Liver (tissue), 9 donors: ENCODE results near the gene CYSRT1. TPM values are rescaled to one million over a fixed set of nuclear protein-coding genes. Genes with fewer than 3 reads are reported as not detected.
A peak's percentile ranks its signal among the peaks of the same experiment; 100 is the strongest.

Source experiments
- DNase-seq: peaks from one replicate; pipeline ENCODE4 v3.0.0-alpha.2; 2017; ENCODE audit warnings: low spot score
- H3K27ac ChIP-seq, 2 donors: one replicate each; pipeline ENCODE4 v1.7.0; 2013; ENCODE audit warnings: inconsistent platforms in 2 of 2, low read length in 2 of 2, control low read depth in 1 of 2, low read depth in 1 of 2, mild to moderate bottlenecking in 1 of 2
- H3K27me3 ChIP-seq, 4 donors: one replicate each; pipeline versions ENCODE4 v1.6.1 to v1.7.0; 2013; ENCODE audit warnings: low read length in 3 of 4, inconsistent platforms in 1 of 4, mild to moderate bottlenecking in 1 of 4, moderate library complexity in 1 of 4; ENCODE audit not compliant: control insufficient read depth in 4 of 4, insufficient read depth in 4 of 4
- H3K36me3 ChIP-seq, 4 donors: one replicate each; pipeline versions ENCODE4 v1.6.1 to v1.7.0; 2013; ENCODE audit warnings: low read length in 3 of 4, mild to moderate bottlenecking in 3 of 4, low read depth in 1 of 4, moderate library complexity in 1 of 4; ENCODE audit not compliant: control insufficient read depth in 4 of 4, insufficient read depth in 3 of 4
- H3K4me1 ChIP-seq, 4 donors: one replicate each; pipeline versions ENCODE4 v1.6.1 to v1.7.0; 2013; ENCODE audit warnings: low read length in 3 of 4, mild to moderate bottlenecking in 3 of 4, moderate library complexity in 1 of 4; ENCODE audit not compliant: control insufficient read depth in 4 of 4, insufficient read depth in 4 of 4
- H3K4me3 ChIP-seq, 3 donors: one replicate each; pipeline versions ENCODE4 v1.6.1 to v1.7.0; 2013; ENCODE audit warnings: low read length in 3 of 3, control low read depth in 1 of 3, low read depth in 1 of 3, mild to moderate bottlenecking in 1 of 3
- H3K9ac ChIP-seq, 2 donors: one replicate each; pipeline ENCODE4 v1.7.0; 2013; ENCODE audit warnings: low read length in 2 of 2, mild to moderate bottlenecking in 2 of 2, moderate library complexity in 2 of 2, control low read depth in 1 of 2, low read depth in 1 of 2
- H3K9me3 ChIP-seq, 4 donors: one replicate each; pipeline versions ENCODE4 v1.6.1 to v1.7.0; 2013; ENCODE audit warnings: low read length in 3 of 4; ENCODE audit not compliant: control insufficient read depth in 4 of 4
- EGR1 ChIP-seq, 2 donors: IDR thresholded peaks; 2 replicates each; pipeline ENCODE4 v1.6.1; 2016 to 2018; ENCODE audit warnings: antibody characterized with exemption in 2 of 2, low read depth in 2 of 2
- FOXA1 ChIP-seq: IDR thresholded peaks from 2 replicates; pipeline ENCODE4 v1.6.1; 2016; ENCODE audit warnings: antibody characterized with exemption
- FOXA2 ChIP-seq: IDR thresholded peaks from 2 replicates; pipeline ENCODE4 v1.6.1; 2016; ENCODE audit warnings: antibody characterized with exemption
- GABPA ChIP-seq, 2 donors: IDR thresholded peaks in 1 of 2; conservative IDR thresholded peaks in 1 of 2; 2 replicates each; pipeline ENCODE4 v1.6.1; 2016; ENCODE audit warnings: antibody characterized with exemption in 2 of 2, mild to moderate bottlenecking in 1 of 2, moderate library complexity in 1 of 2
- HNF4A ChIP-seq, 2 donors: conservative IDR thresholded peaks; 2 replicates each; pipeline ENCODE4 v1.6.1; 2016; ENCODE audit warnings: antibody characterized with exemption in 2 of 2, mild to moderate bottlenecking in 2 of 2
- HNF4G ChIP-seq: IDR thresholded peaks from 2 replicates; pipeline ENCODE4 v1.6.1; 2016; ENCODE audit warnings: antibody characterized with exemption
- JUND ChIP-seq, 2 donors: IDR thresholded peaks; 2 replicates each; pipeline ENCODE4 v1.6.1; 2016; ENCODE audit warnings: antibody characterized with exemption in 2 of 2
- NR2F2 ChIP-seq: IDR thresholded peaks from 2 replicates; pipeline ENCODE4 v1.6.1; 2016; ENCODE audit warnings: antibody characterized with exemption
- RAD21 ChIP-seq, 2 donors: IDR thresholded peaks; 2 replicates each; pipeline ENCODE4 v1.6.1; 2016; ENCODE audit warnings: antibody characterized with exemption in 2 of 2, mild to moderate bottlenecking in 2 of 2
- RXRA ChIP-seq, 2 donors: IDR thresholded peaks; 2 replicates each; pipeline ENCODE4 v1.6.1; 2017 to 2018; ENCODE audit warnings: antibody characterized with exemption in 2 of 2, mild to moderate bottlenecking in 1 of 2
- SP1 ChIP-seq: IDR thresholded peaks from 2 replicates; pipeline ENCODE4 v1.6.1; 2018; ENCODE audit warnings: antibody characterized with exemption, mild to moderate bottlenecking
- TAF1 ChIP-seq: conservative IDR thresholded peaks from 2 replicates; pipeline ENCODE4 v1.6.1; 2016; ENCODE audit warnings: antibody characterized with exemption, mild to moderate bottlenecking
- YY1 ChIP-seq: IDR thresholded peaks from 2 replicates; pipeline ENCODE4 v1.6.1; 2016; ENCODE audit warnings: antibody characterized with exemption, mild to moderate bottlenecking
- WGBS: extraction: QIAGEN DNeasy Blood & Tissue Kit; methylation state at CpG from one replicate; pipeline ENCODE4 v1.1.7; 2013; 5-methylcytosine and 5-hydroxymethylcytosine counted together
- polyA plus RNA-seq, 2 donors: library from polyadenylated mRNA; stranded (reverse) in 1 of 2; unstranded in 1 of 2; fragments of 200-250 nt in 1 of 2; fragments of >200 nt in 1 of 2; fragmentation: Nextera tagmentation in 1 of 2; extraction: Ambion mirVana in 1 of 2; gene quantifications; one replicate each; pipeline versions ENCODE4 v1.2.1 to v1.2.3, GENCODE V29; 2013 to 2015
- total RNA-seq, 2 donors: library from RNA; depleted of rRNA; stranded (reverse); fragments of >200 nt; gene quantifications; one replicate each; pipeline ENCODE4 v1.2.3, GENCODE V29; 2014
- TF ChIP-seq, protein P1 (sequence below): IDR thresholded peaks from 2 replicates; pipeline ENCODE4 v1.6.1; 2016; ENCODE audit warnings: antibody characterized with exemption
- TF ChIP-seq, protein P2 (sequence below): IDR thresholded peaks from 2 replicates; pipeline ENCODE4 v1.6.1; 2016; ENCODE audit warnings: antibody characterized with exemption
- TF ChIP-seq, protein P3 (sequence below): IDR thresholded peaks from 2 replicates; pipeline ENCODE4 v1.6.1; 2016; ENCODE audit warnings: antibody characterized with exemption
- TF ChIP-seq, protein P4 (sequence below): fragments of 150-350 bp; IDR thresholded peaks from 2 replicates; pipeline ENCODE4 v1.5.1; 2017; ENCODE audit warnings: improper control_type of control experiment, low read depth, low read length; ENCODE audit not compliant: missing input control
- TF ChIP-seq, protein P5 (sequence below): IDR thresholded peaks from 2 replicates; pipeline ENCODE4 v1.6.1; 2016; ENCODE audit warnings: antibody characterized with exemption, mild to moderate bottlenecking
- donor health status: healthy.
- donor health status: healthy.
- donor health status: healthy.
- donor health status: healthy.
- donor health status: healthy.

The CYSRT1 gene
- total and polyA plus RNA-seq, 4 donors = 0.14 to 0.50 (median 0.20) TPM

DNA sequence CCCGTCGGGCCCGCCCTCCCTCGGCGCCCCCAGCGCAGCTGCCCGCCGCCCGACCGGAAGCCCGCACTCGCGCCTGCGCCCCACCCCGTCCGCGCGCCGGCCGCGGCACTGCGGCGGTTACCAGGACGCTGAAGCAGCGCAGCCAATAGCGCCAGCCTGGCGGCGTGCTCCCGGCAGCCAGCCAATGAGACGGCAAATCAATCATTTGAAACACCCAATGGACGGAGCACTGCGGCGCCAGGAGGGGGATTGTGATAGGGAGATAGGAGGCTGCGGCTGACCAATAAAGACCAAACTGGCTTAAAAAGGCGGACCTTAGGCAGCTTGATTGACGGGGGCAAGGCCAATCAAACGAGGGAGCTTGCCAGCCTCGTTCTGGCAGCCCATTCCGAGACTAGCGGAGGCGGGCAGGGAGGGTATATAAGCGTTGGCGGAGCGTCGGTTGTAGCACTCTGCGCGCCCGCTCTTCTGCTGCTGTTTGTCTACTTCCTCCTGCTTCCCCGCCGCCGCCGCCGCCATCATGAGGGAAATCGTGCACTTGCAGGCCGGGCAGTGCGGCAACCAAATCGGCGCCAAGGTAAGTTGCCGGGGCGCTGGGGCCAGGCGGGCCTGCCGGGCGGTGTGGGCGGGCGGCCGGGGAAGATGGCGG lies 16.0 kb downstream of the CYSRT1 start, which contains the start of gene TUBB4B (continued):
- no peak for TF ChIP-seq RAD21 (IDR thresholded peaks at IDR 0.05)
- TF ChIP-seq, protein P1, sequence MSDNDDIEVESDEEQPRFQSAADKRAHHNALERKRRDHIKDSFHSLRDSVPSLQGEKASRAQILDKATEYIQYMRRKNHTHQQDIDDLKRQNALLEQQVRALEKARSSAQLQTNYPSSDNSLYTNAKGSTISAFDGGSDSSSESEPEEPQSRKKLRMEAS = no peak
- TF ChIP-seq TAF1 = peak; percentile 99
- peak in 1 of 2 donors; percentile 70 for TF ChIP-seq EGR1 (IDR thresholded peaks at IDR 0.05; ENCODE audit: low read depth in 2 of 2)
- TF ChIP-seq FOXA2 = no peak
- no peak for TF ChIP-seq HNF4A (conservative IDR thresholded peaks at IDR 0.05)
- TF ChIP-seq SP1 = peak; percentile 100
- TF ChIP-seq HNF4G = no peak

DNA sequence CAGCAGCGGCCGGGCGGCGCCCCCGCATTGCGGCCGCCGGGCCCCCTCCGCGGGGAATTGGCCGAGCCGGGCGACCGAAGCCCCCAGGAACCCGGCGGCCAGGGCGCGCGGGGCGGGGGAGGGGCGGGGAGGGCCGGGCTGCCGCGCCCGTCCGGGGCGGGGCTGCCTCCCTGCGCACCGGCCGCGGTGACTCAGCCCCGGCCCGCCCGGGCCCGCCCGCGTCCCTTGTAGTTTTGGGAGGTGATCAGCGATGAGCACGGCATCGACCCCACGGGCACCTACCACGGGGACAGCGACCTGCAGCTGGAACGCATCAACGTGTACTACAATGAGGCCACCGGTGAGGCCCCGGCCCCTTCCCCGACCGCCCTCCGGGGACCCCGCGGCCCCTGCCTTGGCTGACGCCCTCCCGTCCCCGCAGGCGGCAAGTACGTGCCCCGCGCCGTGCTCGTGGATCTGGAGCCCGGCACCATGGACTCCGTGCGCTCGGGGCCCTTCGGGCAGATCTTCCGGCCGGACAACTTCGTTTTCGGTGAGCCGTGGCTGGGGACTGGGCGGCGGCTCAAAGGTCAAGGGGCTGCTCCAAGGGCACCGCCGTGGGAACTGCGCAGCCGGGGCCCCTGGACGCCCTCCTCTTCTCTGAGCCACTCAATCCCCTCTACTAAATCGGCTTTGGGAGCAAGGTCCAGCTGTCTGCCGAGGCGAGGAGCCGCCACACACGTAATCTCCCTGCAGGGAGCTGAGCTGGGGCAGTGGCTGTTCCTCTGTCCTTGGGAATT lies 16.7 kb downstream of the CYSRT1 start:
- Histone ChIP-seq H3K27ac (peak overlapping the region; percentile 66 to 80), H3K4me1 (peaks cover 3 to 42% (median 17%) of the 10 kb centered on the region in 4 donors), H3K27me3 (no peaks in the 10 kb centered on the region), H3K9me3 (no peaks in the 10 kb centered on the region), H3K36me3 (peaks cover 0 to 11% (median 5%) of the 10 kb centered on the region in 4 donors), H3K4me3 (peak overlapping the region; percentile 77 to 97 (median 88)), H3K9ac (peak overlapping the region in 1 of 2 donors; percentile 82)
- peak; percentile 73 for DNase-seq
- TF ChIP-seq RXRA (IDR thresholded peaks at IDR 0.05) (no peak), HNF4A (conservative IDR thresholded peaks at IDR 0.05) (peak; percentile 16 to 48)
- WGBS = under 1% methylated on average over 83 of the region's 83 CpGs

DNA sequence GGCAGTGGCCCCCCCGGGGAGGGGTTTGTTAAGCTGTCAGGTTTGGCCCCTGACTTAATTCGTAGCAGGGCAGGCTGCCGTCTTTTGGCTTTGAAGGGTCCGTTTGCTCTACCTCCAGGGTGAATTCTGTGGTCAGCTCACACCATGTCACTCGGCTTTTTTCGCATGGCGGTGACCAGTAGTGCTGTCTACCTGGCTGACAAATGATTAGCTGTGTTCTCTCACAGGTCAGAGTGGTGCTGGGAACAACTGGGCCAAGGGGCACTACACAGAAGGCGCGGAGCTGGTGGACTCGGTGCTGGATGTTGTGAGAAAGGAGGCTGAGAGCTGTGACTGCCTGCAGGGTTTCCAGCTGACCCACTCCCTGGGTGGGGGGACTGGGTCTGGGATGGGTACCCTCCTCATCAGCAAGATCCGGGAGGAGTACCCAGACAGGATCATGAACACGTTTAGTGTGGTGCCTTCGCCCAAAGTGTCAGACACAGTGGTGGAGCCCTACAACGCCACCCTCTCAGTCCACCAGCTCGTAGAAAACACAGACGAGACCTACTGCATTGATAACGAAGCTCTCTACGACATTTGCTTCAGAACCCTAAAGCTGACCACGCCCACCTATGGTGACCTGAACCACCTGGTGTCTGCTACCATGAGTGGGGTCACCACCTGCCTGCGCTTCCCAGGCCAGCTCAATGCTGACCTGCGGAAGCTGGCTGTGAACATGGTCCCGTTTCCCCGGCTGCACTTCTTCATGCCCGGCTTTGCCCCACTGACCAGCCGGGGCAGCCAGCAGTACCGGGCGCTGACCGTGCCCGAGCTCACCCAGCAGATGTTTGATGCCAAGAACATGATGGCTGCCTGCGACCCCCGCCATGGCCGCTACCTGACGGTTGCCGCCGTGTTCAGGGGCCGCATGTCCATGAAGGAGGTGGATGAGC lies 17.6 kb downstream of the CYSRT1 start:
- no peaks in the 10 kb centered on the region for H3K9me3 ChIP-seq
- no peak for DNase-seq
- H3K36me3 ChIP-seq = peaks cover 0 to 11% (median 5%) of the 10 kb centered on the region in 4 donors
- peaks cover 2 to 42% (median 16%) of the 10 kb centered on the region in 4 donors for H3K4me1 ChIP-seq
- 75% methylated on average over 36 of the region's 36 CpGs for WGBS
- peak overlapping the region; percentile 77 to 97 (median 88) for H3K4me3 ChIP-seq
- TF ChIP-seq HNF4G (no peak), JUND (IDR thresholded peaks at IDR 0.05) (no peak), SP1 (no peak), GABPA (IDR thresholded peaks at IDR 0.05 in 1 of 2, conservative IDR thresholded peaks at IDR 0.05 in 1 of 2) (no peak), YY1 (no peak), NR2F2 (no peak), RAD21 (IDR thresholded peaks at IDR 0.05) (no peak), FOXA2 (no peak), TAF1 (no peak), EGR1 (IDR thresholded peaks at IDR 0.05; ENCODE audit: low read depth in 2 of 2) (no peak), HNF4A (conservative IDR thresholded peaks at IDR 0.05) (no peak), FOXA1 (no peak), RXRA (IDR thresholded peaks at IDR 0.05) (no peak)
- TF ChIP-seq, protein P2, sequence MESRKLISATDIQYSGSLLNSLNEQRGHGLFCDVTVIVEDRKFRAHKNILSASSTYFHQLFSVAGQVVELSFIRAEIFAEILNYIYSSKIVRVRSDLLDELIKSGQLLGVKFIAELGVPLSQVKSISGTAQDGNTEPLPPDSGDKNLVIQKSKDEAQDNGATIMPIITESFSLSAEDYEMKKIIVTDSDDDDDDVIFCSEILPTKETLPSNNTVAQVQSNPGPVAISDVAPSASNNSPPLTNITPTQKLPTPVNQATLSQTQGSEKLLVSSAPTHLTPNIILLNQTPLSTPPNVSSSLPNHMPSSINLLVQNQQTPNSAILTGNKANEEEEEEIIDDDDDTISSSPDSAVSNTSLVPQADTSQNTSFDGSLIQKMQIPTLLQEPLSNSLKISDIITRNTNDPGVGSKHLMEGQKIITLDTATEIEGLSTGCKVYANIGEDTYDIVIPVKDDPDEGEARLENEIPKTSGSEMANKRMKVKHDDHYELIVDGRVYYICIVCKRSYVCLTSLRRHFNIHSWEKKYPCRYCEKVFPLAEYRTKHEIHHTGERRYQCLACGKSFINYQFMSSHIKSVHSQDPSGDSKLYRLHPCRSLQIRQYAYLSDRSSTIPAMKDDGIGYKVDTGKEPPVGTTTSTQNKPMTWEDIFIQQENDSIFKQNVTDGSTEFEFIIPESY = no peak
- TF ChIP-seq, protein P3, sequence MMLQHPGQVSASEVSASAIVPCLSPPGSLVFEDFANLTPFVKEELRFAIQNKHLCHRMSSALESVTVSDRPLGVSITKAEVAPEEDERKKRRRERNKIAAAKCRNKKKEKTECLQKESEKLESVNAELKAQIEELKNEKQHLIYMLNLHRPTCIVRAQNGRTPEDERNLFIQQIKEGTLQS = no peak
- TF ChIP-seq, protein P4, sequence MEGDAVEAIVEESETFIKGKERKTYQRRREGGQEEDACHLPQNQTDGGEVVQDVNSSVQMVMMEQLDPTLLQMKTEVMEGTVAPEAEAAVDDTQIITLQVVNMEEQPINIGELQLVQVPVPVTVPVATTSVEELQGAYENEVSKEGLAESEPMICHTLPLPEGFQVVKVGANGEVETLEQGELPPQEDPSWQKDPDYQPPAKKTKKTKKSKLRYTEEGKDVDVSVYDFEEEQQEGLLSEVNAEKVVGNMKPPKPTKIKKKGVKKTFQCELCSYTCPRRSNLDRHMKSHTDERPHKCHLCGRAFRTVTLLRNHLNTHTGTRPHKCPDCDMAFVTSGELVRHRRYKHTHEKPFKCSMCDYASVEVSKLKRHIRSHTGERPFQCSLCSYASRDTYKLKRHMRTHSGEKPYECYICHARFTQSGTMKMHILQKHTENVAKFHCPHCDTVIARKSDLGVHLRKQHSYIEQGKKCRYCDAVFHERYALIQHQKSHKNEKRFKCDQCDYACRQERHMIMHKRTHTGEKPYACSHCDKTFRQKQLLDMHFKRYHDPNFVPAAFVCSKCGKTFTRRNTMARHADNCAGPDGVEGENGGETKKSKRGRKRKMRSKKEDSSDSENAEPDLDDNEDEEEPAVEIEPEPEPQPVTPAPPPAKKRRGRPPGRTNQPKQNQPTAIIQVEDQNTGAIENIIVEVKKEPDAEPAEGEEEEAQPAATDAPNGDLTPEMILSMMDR = no peak
- TF ChIP-seq, protein P1 = no peak
- TF ChIP-seq, protein P5, sequence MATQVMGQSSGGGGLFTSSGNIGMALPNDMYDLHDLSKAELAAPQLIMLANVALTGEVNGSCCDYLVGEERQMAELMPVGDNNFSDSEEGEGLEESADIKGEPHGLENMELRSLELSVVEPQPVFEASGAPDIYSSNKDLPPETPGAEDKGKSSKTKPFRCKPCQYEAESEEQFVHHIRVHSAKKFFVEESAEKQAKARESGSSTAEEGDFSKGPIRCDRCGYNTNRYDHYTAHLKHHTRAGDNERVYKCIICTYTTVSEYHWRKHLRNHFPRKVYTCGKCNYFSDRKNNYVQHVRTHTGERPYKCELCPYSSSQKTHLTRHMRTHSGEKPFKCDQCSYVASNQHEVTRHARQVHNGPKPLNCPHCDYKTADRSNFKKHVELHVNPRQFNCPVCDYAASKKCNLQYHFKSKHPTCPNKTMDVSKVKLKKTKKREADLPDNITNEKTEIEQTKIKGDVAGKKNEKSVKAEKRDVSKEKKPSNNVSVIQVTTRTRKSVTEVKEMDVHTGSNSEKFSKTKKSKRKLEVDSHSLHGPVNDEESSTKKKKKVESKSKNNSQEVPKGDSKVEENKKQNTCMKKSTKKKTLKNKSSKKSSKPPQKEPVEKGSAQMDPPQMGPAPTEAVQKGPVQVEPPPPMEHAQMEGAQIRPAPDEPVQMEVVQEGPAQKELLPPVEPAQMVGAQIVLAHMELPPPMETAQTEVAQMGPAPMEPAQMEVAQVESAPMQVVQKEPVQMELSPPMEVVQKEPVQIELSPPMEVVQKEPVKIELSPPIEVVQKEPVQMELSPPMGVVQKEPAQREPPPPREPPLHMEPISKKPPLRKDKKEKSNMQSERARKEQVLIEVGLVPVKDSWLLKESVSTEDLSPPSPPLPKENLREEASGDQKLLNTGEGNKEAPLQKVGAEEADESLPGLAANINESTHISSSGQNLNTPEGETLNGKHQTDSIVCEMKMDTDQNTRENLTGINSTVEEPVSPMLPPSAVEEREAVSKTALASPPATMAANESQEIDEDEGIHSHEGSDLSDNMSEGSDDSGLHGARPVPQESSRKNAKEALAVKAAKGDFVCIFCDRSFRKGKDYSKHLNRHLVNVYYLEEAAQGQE = no peak
- peak overlapping the region in 1 of 2 donors; percentile 82 for H3K9ac ChIP-seq
- H3K27ac ChIP-seq = peak overlapping the region; percentile 66 to 75
- H3K27me3 ChIP-seq = no peaks in the 10 kb centered on the region
